Measurements from ENCODE around the gene SLC15A2. TPM values are rescaled to one million over a fixed set of nuclear protein-coding genes. Genes with fewer than 3 reads are reported as not detected.

SLC15A2 gene
- total RNA-seq, 2 experiments from 2014 or later, result 0.69 to 0.75 TPM

- POLR2A ChIA-PET, result no interaction called here
- Mint-ChIP-seq H3K27me3 (no peaks in the 10 kb centered on the region), H3K36me3 (ENCODE audit: low read depth) (no peaks in the 10 kb centered on the region), H3K27ac (no peak overlapping the region), H3K9me3 (no peaks in the 10 kb centered on the region), H3K4me3 (no peak overlapping the region), H3K4me1 (ENCODE audit: low read depth) (no peaks in the 10 kb centered on the region)
- CTCF ChIA-PET, result no interaction called here
- Histone ChIP-seq H3K4me3 (ENCODE audit: low read length) (no peak overlapping the region), H3K27me3 (ENCODE audit: control insufficient read depth in 1 of 2, insufficient read depth in 2 of 2, low read length in 2 of 2) (peaks cover 0 to 3% of the 10 kb centered on the region in 2 experiments), H3K27ac (ENCODE audit: low read depth in 1 of 2, low read length in 2 of 2) (no peak overlapping the region), H3K4me1 (ENCODE audit: insufficient read depth, low read length) (peaks cover under 1% of the 10 kb centered on the region), H3K9me3 (ENCODE audit: control insufficient read depth in 1 of 2, insufficient read depth in 1 of 2, low read length in 2 of 2) (peaks cover 0 to 5% of the 10 kb centered on the region in 2 experiments), H3K36me3 (ENCODE audit: insufficient read depth, low read length) (no peaks in the 10 kb centered on the region)
- ATAC-seq (ENCODE audit: poor library complexity) (no peak), DNase-seq (no peak)
- intact Hi-C loops (cut with DNase I, micrococcal nuclease), result no loop called here
- TF ChIP-seq CTCF (IDR thresholded peaks at IDR 0.05), result no peak
These were observed 95.7 kb downstream of the SLC15A2 start for GRCh38 chr3:121989943-121990342.

DNA sequence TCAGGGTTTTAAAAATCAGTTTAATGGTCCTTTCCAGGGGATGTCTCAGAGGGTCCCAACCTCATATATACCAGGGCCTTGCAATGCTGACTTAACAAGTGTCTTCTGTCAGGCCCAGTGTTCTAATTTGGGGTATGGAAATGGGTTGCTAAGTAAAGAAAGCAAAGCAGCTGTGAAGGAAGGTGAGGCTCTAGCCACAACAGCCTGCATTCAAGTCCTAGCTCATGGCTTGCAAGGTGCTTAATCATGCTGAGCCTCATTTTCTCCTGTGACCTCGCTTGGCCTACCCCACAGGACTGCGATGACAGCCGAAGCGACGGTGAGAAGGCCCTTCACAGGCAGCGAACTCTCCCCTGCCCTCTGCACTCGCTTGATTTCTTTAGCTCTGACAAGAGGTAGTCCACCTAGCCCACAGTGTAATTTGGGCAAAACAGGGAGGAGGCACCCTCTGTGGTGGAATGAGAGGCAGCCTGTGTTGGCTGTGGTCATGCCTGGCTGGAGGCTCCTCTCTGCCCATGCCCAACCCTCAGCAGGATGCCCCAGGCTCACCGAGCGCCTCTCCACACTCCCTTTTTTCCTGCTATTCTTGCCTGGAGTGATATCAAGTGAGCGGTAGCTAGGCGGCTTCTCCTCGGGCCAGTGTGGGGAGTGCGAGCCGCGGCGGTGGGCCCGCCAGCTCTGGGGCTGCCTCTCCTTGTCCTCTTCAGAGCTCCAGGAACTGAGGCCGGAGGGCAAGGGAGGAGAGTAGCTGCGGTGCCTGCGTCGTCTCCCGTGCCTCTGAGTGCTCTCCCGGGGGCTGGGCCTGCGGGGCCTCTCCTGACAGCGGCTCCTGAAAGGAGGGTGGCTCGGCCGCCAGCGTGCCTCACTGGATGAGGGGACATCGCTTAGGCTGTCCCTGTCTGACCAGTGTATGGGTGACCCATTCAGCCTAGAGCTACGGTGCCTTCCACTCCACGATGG is 98.7 kb downstream of the SLC15A2 start:
- no peaks in the 10 kb centered on the region for H3K36me3 Mint-ChIP-seq (ENCODE audit: low read depth)
- H3K9me3 Mint-ChIP-seq, result no peaks in the 10 kb centered on the region
- H3K9me3 ChIP-seq (ENCODE audit: control insufficient read depth in 1 of 2, insufficient read depth in 1 of 2, low read length in 2 of 2), result peaks cover 0 to 5% of the 10 kb centered on the region in 2 experiments
- intact Hi-C loops (cut with DNase I, micrococcal nuclease), result no loop called here
- no peaks in the 10 kb centered on the region for H3K27me3 Mint-ChIP-seq
- DNase-seq, result no peak
- peaks cover 10% of the 10 kb centered on the region for H3K4me1 Mint-ChIP-seq (ENCODE audit: low read depth)
- ChIA-PET CTCF (no interaction called here), POLR2A (no interaction called here)
- no peaks in the 10 kb centered on the region for H3K36me3 ChIP-seq (ENCODE audit: insufficient read depth, low read length)
- no peak for ATAC-seq (ENCODE audit: poor library complexity)
- H3K27ac Mint-ChIP-seq, result no peak overlapping the region
- peaks cover 11% of the 10 kb centered on the region for H3K4me1 ChIP-seq (ENCODE audit: insufficient read depth, low read length)
- TF ChIP-seq CTCF (IDR thresholded peaks at IDR 0.05), result no peak
- H3K27me3 ChIP-seq (ENCODE audit: control insufficient read depth in 1 of 2, insufficient read depth in 2 of 2, low read length in 2 of 2), result no peaks in the 10 kb centered on the region
- H3K4me3 Mint-ChIP-seq, result no peak overlapping the region
- no peak overlapping the region for H3K27ac ChIP-seq (ENCODE audit: low read depth in 1 of 2, low read length in 2 of 2)
- H3K4me3 ChIP-seq (ENCODE audit: low read length), result no peak overlapping the region

Other genes with a start within 250 kb of the SLC15A2 start
- gene HCLS1, start 233.5 kb upstream of the SLC15A2 start, total RNA-seq, result 100 to 1,000 TPM; 204 to 206 TPM
- 10 to 100 TPM; 49.8 to 50.2 TPM for gene GOLGB1, start 144.7 kb upstream of the SLC15A2 start, total RNA-seq
- 10 to 100 TPM; 39.6 to 41.3 TPM for gene IQCB1, start 59.3 kb upstream of the SLC15A2 start, total RNA-seq
- gene EAF2, start 59.2 kb upstream of the SLC15A2 start, total RNA-seq, result 1 to 10 TPM; 3.7 to 4.4 TPM
- gene ILDR1, start 127.8 kb downstream of the SLC15A2 start, total RNA-seq, result not detected
- gene CD86, start 161.0 kb downstream of the SLC15A2 start, total RNA-seq, result 1 to 10 TPM in 1 of 2 experiments, under 1 TPM in 1; 0.69 to 1.4 TPM

Measured in CD4-positive, alpha-beta T cell (primary cell).